CD4-positive, alpha-beta T cell (primary cell): ENCODE results near the gene RMND5A. TPM values are rescaled to one million over a fixed set of nuclear protein-coding genes. Genes with fewer than 3 reads are reported as not detected.

Experiments used
- ATAC-seq: fragments of 200-7000 bp; cut with Tn5 transposase; one replicate; pipeline ENCODE4 v1.10.0; 2022; ENCODE audit warnings: mild to moderate bottlenecking; ENCODE audit not compliant: poor library complexity
- CTCF ChIA-PET: fragments of 350-600 bp; sonication (Branson Sonifier 250); formaldehyde crosslinking; loops from one replicate; lab custom pipeline; 2021; ENCODE audit warnings: antibody characterized with exemption, inconsistent platforms; lab: Charles Lee
- POLR2A ChIA-PET: fragments of 350-600 bp; sonication (Branson Sonifier 250); formaldehyde crosslinking; loops from one replicate; lab custom pipeline; 2021; ENCODE audit warnings: antibody characterized with exemption, inconsistent platforms; lab: Charles Lee
- DNase-seq, 14 experiments: peaks; one replicate each; pipeline ENCODE4 v3.0.0-alpha.2; 2013 to 2020; ENCODE audit warnings: mixed read lengths in 2 of 14
- H3K27ac ChIP-seq, 2 donors: one replicate each; pipeline versions ENCODE4 v1.5.1 to v1.7.0; 2013; ENCODE audit warnings: low read length in 2 of 2, low read depth in 1 of 2, mild to moderate bottlenecking in 1 of 2
- H3K27me3 ChIP-seq, 2 experiments: 1 replicate in 1 of 2; 2 replicates in 1 of 2; pipeline versions ENCODE4 v1.6.1 to v1.7.0; 2013; ENCODE audit warnings: low read length in 2 of 2, control low read depth in 1 of 2, mild to moderate bottlenecking in 1 of 2, moderate library complexity in 1 of 2; ENCODE audit not compliant: insufficient read depth in 2 of 2, control insufficient read depth in 1 of 2
- H3K36me3 ChIP-seq: one replicate; pipeline ENCODE4 v1.6.1; 2013; ENCODE audit warnings: low read length, control low read depth; ENCODE audit not compliant: insufficient read depth
- H3K4me1 ChIP-seq: one replicate; pipeline ENCODE4 v1.6.1; 2013; ENCODE audit warnings: low read length, control low read depth; ENCODE audit not compliant: insufficient read depth
- H3K4me3 ChIP-seq: one replicate; pipeline ENCODE4 v1.5.1; 2013; ENCODE audit warnings: mild to moderate bottlenecking, low read length, moderate library complexity
- H3K9me3 ChIP-seq, 2 experiments: 1 replicate in 1 of 2; 2 replicates in 1 of 2; pipeline versions ENCODE4 v1.6.1 to v1.7.0; 2013; ENCODE audit warnings: low read length in 2 of 2, mild to moderate bottlenecking in 2 of 2, control low read depth in 1 of 2, moderate library complexity in 1 of 2; ENCODE audit not compliant: control insufficient read depth in 1 of 2, insufficient read depth in 1 of 2
- H3K27ac Mint-ChIP-seq: one replicate; pipeline ENCODE4 v1.8.0; 2020; ENCODE audit warnings: mixed read lengths
- H3K27me3 Mint-ChIP-seq: one replicate; pipeline ENCODE4 v1.8.0; 2021; ENCODE audit warnings: mixed read lengths
- H3K36me3 Mint-ChIP-seq: one replicate; pipeline ENCODE4 v1.8.0; 2021; ENCODE audit warnings: low read depth, mixed read lengths
- H3K4me1 Mint-ChIP-seq: one replicate; pipeline ENCODE4 v1.8.0; 2021; ENCODE audit warnings: low read depth, mixed read lengths
- H3K4me3 Mint-ChIP-seq: one replicate; pipeline ENCODE4 v1.8.0; 2020; ENCODE audit warnings: mild to moderate bottlenecking, mixed read lengths
- H3K9me3 Mint-ChIP-seq: one replicate; pipeline ENCODE4 v1.8.0; 2020; ENCODE audit warnings: mixed read lengths
- CTCF ChIP-seq: fragments of 200-600 bp; IDR thresholded peaks from one replicate; pipeline ENCODE4 v1.8.0; 2022; ENCODE audit warnings: antibody characterized with exemption, mild to moderate bottlenecking
- intact Hi-C, 2 experiments: fragments of 100-400 bp; cut with DNase I in 1 of 2; cut with micrococcal nuclease in 1 of 2; formaldehyde crosslinking; loops; one replicate each; pipeline versions ENCODE4 v1.15.1 to v1.9.0; 2023 to 2025; cut with DNase I, micrococcal nuclease
- total RNA-seq, 174 experiments: library from RNA in 2 of 174; stranded (reverse) in 2 of 174; gene quantifications; one replicate each; pipeline ENCODE4 v1.2.3 and lab custom pipeline; 2021 to 2026

Gene RMND5A
- total RNA-seq, 2 experiments from 2014 or later, result 20.5 to 21.4 TPM

- TF ChIP-seq CTCF, result no peak
- ChIA-PET CTCF (interaction anchor here (0.6 kb wide), 1 partner anchor 12 kb away, joined by 3 read pairs; no protein-coding TSS in a partner anchor), POLR2A (no interaction called here)
- Mint-ChIP-seq H3K27ac (no peak overlapping the region), H3K9me3 (no peaks in the 10 kb centered on the region), H3K4me1 (peaks cover 32% of the 10 kb centered on the region), H3K27me3 (no peaks in the 10 kb centered on the region), H3K4me3 (no peak overlapping the region), H3K36me3 (peaks cover 97% of the 10 kb centered on the region)
- H3K9me3 ChIP-seq, result no peaks in the 10 kb centered on the region
- no peaks in the 10 kb centered on the region for H3K27me3 ChIP-seq
- no peak for ATAC-seq
- intact Hi-C loops, result no loop called here
- H3K4me3 ChIP-seq, result no peak overlapping the region
- peaks cover 51% of the 10 kb centered on the region for H3K36me3 ChIP-seq
- DNase-seq, result no peak
- H3K27ac ChIP-seq, result no peak overlapping the region
- no peaks in the 10 kb centered on the region for H3K4me1 ChIP-seq
These were observed 30.2 kb downstream of the RMND5A start for GRCh38 chr2:86750240-86750839.

GRCh38 chr2:86751778-86752177 lies 31.7 kb downstream of the RMND5A start:
- Histone ChIP-seq H3K27ac (no peak overlapping the region), H3K4me3 (no peak overlapping the region), H3K9me3 (no peaks in the 10 kb centered on the region), H3K4me1 (no peaks in the 10 kb centered on the region), H3K27me3 (no peaks in the 10 kb centered on the region), H3K36me3 (peaks cover 59% of the 10 kb centered on the region)
- ChIA-PET CTCF (no interaction called here), POLR2A (no interaction called here)
- Mint-ChIP-seq H3K27me3 (no peaks in the 10 kb centered on the region), H3K4me1 (peaks cover 17% of the 10 kb centered on the region), H3K27ac (no peak overlapping the region), H3K9me3 (no peaks in the 10 kb centered on the region), H3K36me3 (peaks cover 97% of the 10 kb centered on the region), H3K4me3 (no peak overlapping the region)
- TF ChIP-seq CTCF, result no peak
- ATAC-seq (no peak), DNase-seq (no peak)
- intact Hi-C loops, result no loop called here

- peaks cover 18% of the 10 kb centered on the region for H3K4me1 Mint-ChIP-seq
These were observed 32.8 kb downstream of the RMND5A start for GRCh38 chr2:86752934-86753333.

More at GRCh38 chr2:86752934-86753333, 32.8 kb downstream of the RMND5A start:
- H3K27me3 Mint-ChIP-seq, result no peaks in the 10 kb centered on the region
- ATAC-seq (no peak), DNase-seq (no peak)
- no peaks in the 10 kb centered on the region for H3K9me3 ChIP-seq
- H3K36me3 Mint-ChIP-seq, result peaks cover 95% of the 10 kb centered on the region
- ChIA-PET CTCF (no interaction called here), POLR2A (no interaction called here)
- TF ChIP-seq CTCF, result no peak
- H3K4me1 ChIP-seq, result no peaks in the 10 kb centered on the region
- no peak overlapping the region for H3K27ac ChIP-seq
- no peaks in the 10 kb centered on the region for H3K27me3 ChIP-seq
- no peak overlapping the region for H3K4me3 ChIP-seq
- H3K36me3 ChIP-seq, result peaks cover 65% of the 10 kb centered on the region
- H3K4me3 Mint-ChIP-seq, result no peak overlapping the region
- no peak overlapping the region for H3K27ac Mint-ChIP-seq
- intact Hi-C loops, result no loop called here
- no peaks in the 10 kb centered on the region for H3K9me3 Mint-ChIP-seq
